Aortic smooth muscle cell (primary cell): ENCODE results near the gene DYNC2I2. TPM values are rescaled to one million over a fixed set of nuclear protein-coding genes. Genes with fewer than 3 reads are reported as not detected.

Experiments
- total RNA-seq: library from RNA; depleted of rRNA; stranded (reverse); fragments of >200 nt; gene quantifications from 2 replicates; pipeline ENCODE4 v1.2.3, GENCODE V29; 2014

The DYNC2I2 gene
- total RNA-seq = 56.8 and 67.6 TPM in 2 replicates

GRCh38 chr9:128656416-128657343 lies at the start of gene DYNC2I2:
DYNC2I2 (minus strand) TSS chr9:128656847; CDS start chr9:128656726, 121 bp downstream.

GRCh38 chr9:128702445-128702948 lies 45.9 kb upstream of the DYNC2I2 start, which contains the start of gene PKN3:
PKN3 (plus strand) TSS chr9:128702503; CDS start chr9:128702916, 413 bp downstream.

GRCh38 chr9:128688501-128689292 lies 32.0 kb upstream of the DYNC2I2 start, which contains the start of gene SET:
SET (plus strand) TSS chr9:128689222; CDS start chr9:128689583, 361 bp downstream.

Other genes starting within 250 kb of the DYNC2I2 start
- 67.5 and 84.1 TPM in 2 replicates for gene CERCAM, start 236.0 kb downstream of the DYNC2I2 start, total RNA-seq
- gene ODF2, start 200.8 kb downstream of the DYNC2I2 start, total RNA-seq = 38.3 and 52.2 TPM in 2 replicates
- 21.6 and 27.0 TPM in 2 replicates for gene GLE1, start 152.1 kb downstream of the DYNC2I2 start, total RNA-seq
- gene SPTAN1, start 104.3 kb downstream of the DYNC2I2 start, total RNA-seq = 514 and 596 TPM in 2 replicates
- 652 and 693 TPM in 2 replicates for gene SET, start 32.4 kb upstream of the DYNC2I2 start, total RNA-seq
- 2.8 TPM in 2 replicates for gene PKN3, start 45.7 kb upstream of the DYNC2I2 start, total RNA-seq
- gene ZDHHC12, start 67.3 kb upstream of the DYNC2I2 start, total RNA-seq = 23.3 and 27.0 TPM in 2 replicates
- 16.4 and 22.1 TPM in 2 replicates for gene ZER1, start 115.1 kb upstream of the DYNC2I2 start, total RNA-seq
- 10.2 and 10.9 TPM in 2 replicates for gene TBC1D13, start 130.4 kb upstream of the DYNC2I2 start, total RNA-seq
- 18.5 and 29.1 TPM in 2 replicates for gene ENDOG, start 161.7 kb upstream of the DYNC2I2 start, total RNA-seq
- 9.7 and 12.4 TPM in 2 replicates for gene SPOUT1, start 172.9 kb upstream of the DYNC2I2 start, total RNA-seq
- gene KYAT1, start 225.1 kb upstream of the DYNC2I2 start, total RNA-seq = 7.6 and 10.3 TPM in 2 replicates
- 64.7 and 65.5 TPM in 2 replicates for gene LRRC8A, start 225.3 kb upstream of the DYNC2I2 start, total RNA-seq